ENCODE data around the gene LBP.
"Not testable (repeated sequence)": the region's sequence is repeated elsewhere in the genome, so short reads cannot be mapped to it uniquely, and the experiment has no call there.

LBP gene

GRCh38 chr20:38402816-38403215 is 56.5 kb downstream of the LBP start:
- no peak for DNase-seq

GRCh38 chr20:38404016-38404415 is 57.7 kb downstream of the LBP start:
- DNase-seq = no peak

GRCh38 chr20:38405132-38405531 is 58.9 kb downstream of the LBP start:
- DNase-seq = no peak

- no peak for DNase-seq
These were observed 60.2 kb downstream of the LBP start for GRCh38 chr20:38406476-38406875.

- DNase-seq = no peak
These were observed 61.0 kb downstream of the LBP start for GRCh38 chr20:38407321-38407720.

- DNase-seq = not testable (repeated sequence)
These were observed 61.5 kb downstream of the LBP start for GRCh38 chr20:38407822-38408221.

DNA sequence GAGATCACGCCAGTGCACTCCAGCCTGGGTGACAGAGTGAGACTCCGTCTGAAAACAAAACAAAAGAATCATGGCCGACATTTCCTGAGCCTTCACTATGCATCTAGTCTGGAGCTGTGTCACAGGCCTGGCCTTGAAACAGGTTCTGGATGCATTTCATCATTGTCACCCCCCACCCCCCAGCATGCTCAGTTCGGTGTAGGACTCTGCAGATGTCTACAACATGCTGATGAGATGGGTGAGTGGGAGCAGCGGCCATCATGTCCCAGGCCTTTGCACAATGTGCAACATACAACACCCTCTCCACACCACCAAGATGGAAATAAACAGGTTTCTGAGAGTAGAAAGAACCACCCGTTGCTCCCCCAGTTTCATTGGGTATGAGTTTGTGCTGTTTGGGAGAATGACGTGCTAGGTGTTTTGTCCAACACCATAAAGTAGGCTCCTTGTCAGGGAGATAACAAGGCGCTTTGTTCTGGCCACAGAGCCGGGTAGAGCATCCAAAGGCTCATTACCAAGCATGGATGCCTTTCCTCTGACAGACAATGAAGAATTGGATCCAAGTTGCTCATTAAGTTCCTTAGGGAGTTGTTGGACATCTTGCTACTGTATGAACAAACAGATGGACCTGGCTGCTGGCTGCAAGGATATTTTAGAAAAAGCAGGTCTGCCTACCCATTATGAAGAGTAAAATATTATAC is 66.7 kb downstream of the LBP start:
- no peak for DNase-seq

GRCh38 chr20:38414769-38415450 is 68.6 kb downstream of the LBP start:
- no peak for DNase-seq

DNA sequence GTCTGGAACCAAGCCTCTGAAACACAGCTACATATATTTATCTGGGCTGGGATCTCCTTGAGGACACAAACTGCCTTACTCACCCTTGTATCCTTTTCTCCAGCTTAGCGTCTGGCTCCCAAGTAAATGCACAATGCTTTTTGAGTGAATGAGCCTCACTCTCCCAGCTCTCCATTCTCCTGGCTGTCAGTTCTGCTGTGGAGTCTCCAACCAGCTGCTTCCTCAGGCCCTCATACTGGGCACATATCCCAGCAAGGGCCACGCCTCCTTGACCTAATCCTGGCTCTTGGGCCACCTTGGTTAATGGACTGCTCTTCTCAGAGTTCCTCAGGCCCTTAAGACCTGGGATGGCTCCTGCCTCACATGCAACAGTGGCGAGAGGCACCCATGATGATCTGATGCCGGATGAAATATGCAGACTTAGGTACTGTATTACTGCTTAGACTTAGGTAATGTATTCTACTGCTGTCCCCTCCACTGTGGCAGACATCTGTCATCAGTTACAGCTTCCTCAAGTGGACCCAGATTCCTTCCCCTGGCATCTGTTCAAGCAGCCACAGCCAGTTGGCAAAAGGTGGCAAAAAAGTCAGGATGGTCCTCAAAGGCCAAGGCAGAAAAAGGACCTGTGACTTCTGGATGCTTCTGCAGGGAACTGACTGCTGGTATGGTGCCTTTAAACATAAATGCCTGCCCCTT is 72.4 kb downstream of the LBP start:
- DNase-seq = no peak

DNA sequence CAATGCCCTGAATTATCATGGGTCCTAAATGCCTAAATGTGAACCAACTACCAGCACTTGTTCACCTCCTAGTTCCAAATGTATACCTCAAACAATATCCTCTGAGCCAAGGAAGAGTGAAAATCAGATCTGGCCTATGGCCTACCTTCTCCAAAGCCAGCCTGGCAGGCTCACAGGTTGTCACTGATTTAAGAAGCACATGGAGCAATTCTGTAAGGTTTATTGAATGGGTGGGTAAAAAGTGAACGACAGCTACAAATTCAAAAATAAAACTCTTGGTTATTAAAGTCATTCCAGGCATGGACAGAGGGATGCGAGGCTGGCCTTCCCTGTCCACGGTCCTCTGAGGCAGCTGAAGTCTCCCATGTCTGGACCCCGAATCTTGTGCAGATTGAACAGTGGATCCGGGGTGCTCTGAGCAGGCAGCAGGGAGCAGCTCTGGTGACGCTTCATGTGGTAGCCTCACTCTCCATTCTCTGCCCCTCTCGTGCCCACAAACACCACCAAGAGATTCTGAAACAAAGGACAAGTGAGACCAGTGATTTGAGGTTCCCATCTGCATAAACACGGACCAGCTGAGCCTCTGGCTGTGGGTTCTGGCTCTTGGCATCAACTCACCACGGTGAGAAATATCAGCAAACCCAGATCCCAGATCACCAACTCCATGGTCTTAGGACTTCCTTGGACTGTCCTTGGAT is 74.3 kb downstream of the LBP start:
- no peak for DNase-seq

- DNase-seq = no peak
These were observed 75.6 kb downstream of the LBP start for GRCh38 chr20:38421915-38422314.

- DNase-seq = no peak
These were observed 77.3 kb downstream of the LBP start for GRCh38 chr20:38423541-38423940.

DNA sequence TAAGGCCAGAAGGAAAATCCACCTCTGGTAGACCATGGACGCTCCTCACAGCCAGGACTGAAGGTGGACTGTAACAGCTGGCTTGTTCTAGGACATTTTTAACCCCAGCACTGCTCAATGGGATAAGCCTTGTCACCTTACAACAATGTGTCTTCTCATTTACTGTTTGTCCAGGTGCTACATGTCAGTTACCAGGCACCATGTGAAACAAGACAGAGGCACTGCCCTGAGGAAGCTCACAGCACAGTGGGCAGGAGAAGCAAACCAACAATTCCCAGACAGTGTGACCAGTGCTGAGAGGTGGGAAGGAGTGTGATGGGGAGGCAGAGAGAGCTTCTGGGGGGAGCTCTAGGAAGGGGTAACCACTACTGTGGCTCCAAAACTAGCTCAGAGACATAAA is 78.1 kb downstream of the LBP start:
- DNase-seq = no peak

DNA sequence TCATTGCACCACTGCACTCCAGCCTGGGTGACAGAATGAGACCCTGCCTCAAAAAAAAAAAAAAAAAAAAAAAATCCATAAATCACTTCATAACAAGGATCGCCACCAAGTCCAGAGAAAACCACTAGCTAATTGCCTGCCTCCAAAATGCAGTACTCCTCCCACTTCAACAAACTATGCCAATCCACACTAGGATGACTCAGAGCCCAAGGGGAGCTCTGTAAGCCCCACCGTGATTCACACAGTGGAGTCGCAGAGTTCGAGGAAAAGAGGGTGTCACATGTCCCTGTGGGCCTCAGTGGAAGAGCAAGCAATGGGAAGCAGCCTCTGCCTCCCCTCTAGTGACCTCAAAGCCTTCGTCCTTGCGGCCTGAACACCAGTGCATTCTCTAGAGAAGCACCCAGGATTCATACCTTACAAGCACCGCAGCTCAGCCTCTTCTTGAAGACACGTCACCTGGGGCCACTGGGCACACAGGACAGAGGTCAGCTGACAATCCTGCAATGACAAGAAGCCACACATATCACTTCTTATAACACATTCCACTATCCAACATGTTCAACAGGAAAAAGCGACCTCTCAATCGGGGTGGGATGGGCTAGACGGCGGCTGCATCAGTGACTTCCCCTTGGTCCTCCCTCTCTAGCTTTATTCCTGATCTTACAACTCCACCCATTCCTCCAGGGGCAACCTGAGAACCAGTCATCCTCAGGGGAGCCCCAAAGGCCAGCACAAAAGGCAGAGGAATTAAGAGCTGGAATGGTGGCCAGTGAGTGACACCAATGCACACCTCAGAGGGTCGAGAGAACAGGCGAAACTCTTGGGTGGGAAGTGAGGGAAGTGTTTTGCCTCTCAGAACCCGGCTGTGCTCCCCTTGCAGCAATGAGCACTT is 80.0 kb downstream of the LBP start:
- peak; percentile 21 to 31 for DNase-seq
